GM13977 (cell line): ENCODE results near the gene GAGE2A.

Source experiments
- DNase-seq: peaks from one replicate; pipeline ENCODE4 v3.0.0; 2012; ENCODE audit warnings: low spot score
- CTCF ChIP-seq: IDR thresholded peaks from 2 replicates; pipeline ENCODE4 v1.5.1; 2012; ENCODE audit warnings: mild to moderate bottlenecking, control low read depth; ENCODE audit not compliant: insufficient read depth; ENCODE audit errors: extremely low read depth, missing control alignments
- in situ Hi-C: fragments of 300-500 bp; cut with MboI; formaldehyde crosslinking; loops from one replicate; pipeline ENCODE4 v1.12.0; 2022; ENCODE audit warnings: low sequenced_read_pairs, low pct_unique_long_range_greater_than_20kb, mixed read lengths, inconsistent platforms; ENCODE audit not compliant: unreplicated experiment

GAGE2A gene

GRCh38 chrX:49618574-49618973, 29.3 kb downstream of the GAGE2A start:
- in situ Hi-C loops, result no loop called here
- no peak for TF ChIP-seq CTCF

GRCh38 chrX:49627086-49627777, 37.9 kb downstream of the GAGE2A start:
- no peak for TF ChIP-seq CTCF
- in situ Hi-C loops, result no loop called here
- no peak for DNase-seq

More at GRCh38 chrX:49618574-49618973, 29.3 kb downstream of the GAGE2A start:
- no peak for DNase-seq

GRCh38 chrX:49644991-49645637, 55.8 kb downstream of the GAGE2A start:
- TF ChIP-seq CTCF, result no peak
- in situ Hi-C loops, result no loop called here
- no peak for DNase-seq
